GM18508 (cell line): Measurements from ENCODE around the gene KCNH4.
"Not testable (repeated sequence)": the region's sequence is repeated elsewhere in the genome, so short reads cannot be mapped to it uniquely, and the experiment has no call there.

ENCODE experiments used
- ATAC-seq: cut with Tn5 transposase; IDR thresholded peaks from one replicate; pipeline ENCODE4 v1.9.1; 2021; ENCODE audit warnings: moderate number of reproducible peaks; ENCODE audit not compliant: insufficient read depth, unreplicated experiment

The KCNH4 gene

GRCh38 chr17:42180922-42181850 lies at the start of gene KCNH4:
TSS of gene KCNH4 (minus strand) at chr17:42181142. CDS start at chr17:42180945, 197 bp downstream.
- no peak for ATAC-seq

GRCh38 chr17:42230225-42230624 lies 49.3 kb upstream of the KCNH4 start:
- no peak for ATAC-seq

- no peak for ATAC-seq
Observed at GRCh38 chr17:42227849-42228700, 47.1 kb upstream of the KCNH4 start.

- ATAC-seq: no peak
Observed at GRCh38 chr17:42225646-42226045, 44.7 kb upstream of the KCNH4 start.

GRCh38 chr17:42224651-42225050 lies 43.7 kb upstream of the KCNH4 start:
- ATAC-seq: no peak

- no peak for ATAC-seq
Observed at GRCh38 chr17:42221886-42222745, 41.2 kb upstream of the KCNH4 start.

GRCh38 chr17:42219280-42219679 lies 38.3 kb upstream of the KCNH4 start:
- not testable (repeated sequence) for ATAC-seq

GRCh38 chr17:42214156-42214555 lies 33.2 kb upstream of the KCNH4 start:
- ATAC-seq: no peak

GRCh38 chr17:42212382-42212781 lies 31.4 kb upstream of the KCNH4 start:
- ATAC-seq: no peak

- ATAC-seq: not testable (repeated sequence)
Observed at GRCh38 chr17:42211921-42212341, 31.0 kb upstream of the KCNH4 start.

GRCh38 chr17:42210046-42210445 lies 29.1 kb upstream of the KCNH4 start:
- ATAC-seq: no peak

GRCh38 chr17:42206153-42206612 lies 25.2 kb upstream of the KCNH4 start:
- not testable (repeated sequence) for ATAC-seq

- no peak for ATAC-seq
Observed at GRCh38 chr17:42203354-42203753, 22.4 kb upstream of the KCNH4 start.

- no peak for ATAC-seq
Observed at GRCh38 chr17:42202696-42203095, 21.8 kb upstream of the KCNH4 start.

- no peak for ATAC-seq
Observed at GRCh38 chr17:42202159-42202558, 21.2 kb upstream of the KCNH4 start.

GRCh38 chr17:42201458-42201772 lies 20.5 kb upstream of the KCNH4 start:
- ATAC-seq: no peak

- ATAC-seq: no peak
Observed at GRCh38 chr17:42200706-42201457, 19.9 kb upstream of the KCNH4 start.

GRCh38 chr17:42199416-42200011 lies 18.6 kb upstream of the KCNH4 start:
- no peak for ATAC-seq

- ATAC-seq: no peak
Observed at GRCh38 chr17:42198897-42199296, 18.0 kb upstream of the KCNH4 start.
